ENCODE results near the gene RALGAPA2. TPM values are rescaled to one million over a fixed set of nuclear protein-coding genes. Genes with fewer than 3 reads are reported as not detected.

RALGAPA2 gene
- total and polyA plus RNA-seq, 8 donors = 9.6 to 41.7 (median 24.5) TPM

DNA sequence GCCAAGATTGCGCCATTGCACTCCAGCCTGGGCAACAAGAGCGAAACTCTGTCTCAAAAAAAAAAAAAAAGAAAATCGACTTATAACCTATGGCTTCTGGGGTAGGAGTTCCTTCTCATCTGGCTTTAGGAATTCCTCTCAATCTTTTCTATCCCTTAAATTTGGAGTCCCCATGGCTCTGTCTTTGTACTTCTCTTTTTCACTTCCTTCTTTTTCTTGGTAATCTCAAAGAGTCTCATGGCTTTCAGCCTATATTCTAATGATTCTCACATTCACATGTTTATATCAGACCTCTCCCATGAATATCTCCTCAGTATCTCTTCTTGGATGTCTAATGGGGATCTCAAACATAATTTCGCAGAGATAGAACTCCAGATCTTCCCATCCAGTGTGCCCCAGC, 42.8 kb upstream of the RALGAPA2 start:
- Histone ChIP-seq H3K27ac (no peak overlapping the region), H3K36me3 (no peaks in the 10 kb centered on the region), H3K4me3 (no peak overlapping the region), H3K27me3 (no peaks in the 10 kb centered on the region), H3K9me3 (no peaks in the 10 kb centered on the region), H3K4me1 (no peaks in the 10 kb centered on the region)
- ATAC-seq (peak in 1 of 4 donors; percentile 20), FAIRE-seq (no peak), DNase-seq (no peak)
- TF ChIP-seq, protein P1, sequence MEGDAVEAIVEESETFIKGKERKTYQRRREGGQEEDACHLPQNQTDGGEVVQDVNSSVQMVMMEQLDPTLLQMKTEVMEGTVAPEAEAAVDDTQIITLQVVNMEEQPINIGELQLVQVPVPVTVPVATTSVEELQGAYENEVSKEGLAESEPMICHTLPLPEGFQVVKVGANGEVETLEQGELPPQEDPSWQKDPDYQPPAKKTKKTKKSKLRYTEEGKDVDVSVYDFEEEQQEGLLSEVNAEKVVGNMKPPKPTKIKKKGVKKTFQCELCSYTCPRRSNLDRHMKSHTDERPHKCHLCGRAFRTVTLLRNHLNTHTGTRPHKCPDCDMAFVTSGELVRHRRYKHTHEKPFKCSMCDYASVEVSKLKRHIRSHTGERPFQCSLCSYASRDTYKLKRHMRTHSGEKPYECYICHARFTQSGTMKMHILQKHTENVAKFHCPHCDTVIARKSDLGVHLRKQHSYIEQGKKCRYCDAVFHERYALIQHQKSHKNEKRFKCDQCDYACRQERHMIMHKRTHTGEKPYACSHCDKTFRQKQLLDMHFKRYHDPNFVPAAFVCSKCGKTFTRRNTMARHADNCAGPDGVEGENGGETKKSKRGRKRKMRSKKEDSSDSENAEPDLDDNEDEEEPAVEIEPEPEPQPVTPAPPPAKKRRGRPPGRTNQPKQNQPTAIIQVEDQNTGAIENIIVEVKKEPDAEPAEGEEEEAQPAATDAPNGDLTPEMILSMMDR (IDR thresholded peaks at IDR 0.05) = no peak
- intact Hi-C loops (cut with DNase I) = no loop called here
- 73 to 88% methylated on average over 4 of the region's 4 CpGs for WGBS, 2 donors

DNA sequence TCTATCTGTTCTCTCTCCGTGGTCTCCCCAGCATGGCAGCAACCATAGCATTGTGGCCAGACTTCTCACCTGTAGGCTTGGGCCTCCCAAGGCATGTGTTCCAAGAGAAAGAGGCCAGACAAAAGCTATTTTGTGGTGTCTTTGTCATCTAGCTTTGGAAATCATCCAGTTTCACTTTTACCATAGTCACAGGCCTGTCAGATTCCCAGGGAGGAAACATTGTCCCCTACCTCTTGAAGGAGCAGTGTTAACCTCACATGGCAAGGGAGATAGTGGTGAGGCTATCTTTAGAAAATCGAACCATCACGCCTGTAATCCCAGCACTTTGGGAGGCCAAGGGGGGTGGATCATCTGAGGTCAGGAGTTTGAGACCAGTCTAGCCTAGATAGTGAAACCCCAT, 42.3 kb upstream of the RALGAPA2 start:
- H3K27ac ChIP-seq = no peak overlapping the region
- intact Hi-C loops (cut with DNase I) = no loop called here
- H3K4me1 ChIP-seq = no peaks in the 10 kb centered on the region
- no peaks in the 10 kb centered on the region for H3K27me3 ChIP-seq
- H3K4me3 ChIP-seq = no peak overlapping the region
- 75 to 82% methylated on average over 3 of the region's 3 CpGs for WGBS, 2 donors
- no peaks in the 10 kb centered on the region for H3K36me3 ChIP-seq
- no peaks in the 10 kb centered on the region for H3K9me3 ChIP-seq
- ATAC-seq (no peak), DNase-seq (no peak), FAIRE-seq (no peak)
- TF ChIP-seq, protein P1 (IDR thresholded peaks at IDR 0.05) = no peak

DNA sequence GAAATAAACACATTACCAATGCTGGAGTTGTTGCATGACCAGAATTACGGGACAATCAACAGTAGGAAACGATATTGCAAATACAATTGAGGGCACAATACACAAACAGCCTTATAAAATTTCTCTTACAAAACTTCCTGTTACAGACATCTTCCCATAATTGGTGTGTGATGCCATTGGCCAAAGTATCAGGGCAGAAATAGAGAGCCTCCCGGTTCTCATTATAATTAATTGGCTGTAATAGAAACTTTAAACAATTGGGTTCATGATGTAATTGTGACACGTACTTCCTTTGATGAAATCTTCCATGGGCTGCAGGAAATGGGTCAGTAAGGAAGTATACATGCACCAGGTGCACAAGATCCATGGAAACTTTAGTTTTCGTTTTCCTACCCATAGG, 40.3 kb upstream of the RALGAPA2 start:
- H3K36me3 ChIP-seq = no peaks in the 10 kb centered on the region
- H3K27ac ChIP-seq = no peak overlapping the region
- no peak overlapping the region for H3K4me3 ChIP-seq
- no peaks in the 10 kb centered on the region for H3K4me1 ChIP-seq
- TF ChIP-seq, protein P1 (IDR thresholded peaks at IDR 0.05) = no peak
- H3K27me3 ChIP-seq = no peaks in the 10 kb centered on the region
- WGBS, 2 donors = 51 to 59% methylated on average over 5 of the region's 5 CpGs
- H3K9me3 ChIP-seq = no peaks in the 10 kb centered on the region
- intact Hi-C loops (cut with DNase I) = no loop called here
- ATAC-seq = peak in 1 of 4 donors; percentile 14
- DNase-seq = no peak
- no peak for FAIRE-seq

DNA sequence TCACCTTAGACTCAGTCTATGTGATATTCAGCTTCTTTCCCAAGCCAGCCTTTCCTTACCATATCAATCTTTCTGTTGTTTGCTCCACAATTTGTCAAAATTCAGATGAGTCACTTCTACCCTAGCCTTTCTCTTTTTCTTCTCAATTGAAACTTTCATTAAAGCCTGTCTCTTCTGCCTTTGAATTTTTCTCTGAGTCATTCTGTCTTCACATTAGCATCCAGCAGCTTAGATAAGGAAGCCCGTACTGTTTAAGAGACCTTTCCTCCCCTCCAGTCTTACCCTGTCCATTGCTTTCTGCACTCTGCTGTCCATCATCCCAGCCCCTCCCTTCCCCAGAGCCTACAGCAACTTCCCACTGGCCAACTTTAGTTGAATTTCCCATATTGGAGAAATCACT, 34.9 kb upstream of the RALGAPA2 start:
- WGBS, 2 donors = 38 to 67% methylated on average over 1 of the region's 1 CpG
- FAIRE-seq = no peak
- Histone ChIP-seq H3K27ac (no peak overlapping the region), H3K27me3 (no peaks in the 10 kb centered on the region), H3K9me3 (no peaks in the 10 kb centered on the region), H3K36me3 (no peaks in the 10 kb centered on the region), H3K4me3 (no peak overlapping the region), H3K4me1 (peaks cover 0 to 9% (median 0%) of the 10 kb centered on the region in 3 donors)
- DNase-seq = no peak
- intact Hi-C loops (cut with DNase I) = no loop called here
- TF ChIP-seq, protein P1 (IDR thresholded peaks at IDR 0.05) = no peak
- no peak for ATAC-seq

DNA sequence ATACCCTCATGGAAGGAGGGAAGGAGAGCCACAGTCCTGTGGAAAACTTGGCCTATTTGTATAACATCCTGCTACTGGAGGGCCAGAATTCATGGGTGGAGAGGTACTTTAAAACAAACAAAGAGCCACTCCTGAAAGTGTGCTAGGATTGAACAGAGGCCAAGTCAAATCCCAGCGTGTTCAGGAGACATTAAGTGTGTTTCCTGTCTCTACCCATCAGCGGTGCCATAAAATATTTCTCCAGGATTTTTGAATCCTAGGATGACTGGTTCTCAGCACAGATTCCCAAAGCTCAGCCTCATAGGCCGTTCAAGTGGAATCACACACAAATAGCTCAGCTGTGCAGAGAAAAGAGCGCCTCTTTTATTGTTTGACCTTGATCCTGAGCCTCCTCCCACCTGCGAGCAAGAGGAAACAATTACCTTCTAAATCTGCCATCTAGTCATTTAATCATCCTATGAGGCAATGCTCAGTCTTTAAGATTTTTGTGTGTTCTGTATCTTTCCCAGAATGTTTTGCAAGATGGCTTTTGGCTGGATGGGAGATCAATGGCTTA, 31.8 kb upstream of the RALGAPA2 start:
- H3K4me3 ChIP-seq = no peak overlapping the region
- WGBS, 2 donors = 43 to 44% methylated on average over 5 of the region's 5 CpGs
- peak overlapping the region in 3 of 4 donors; percentile 50 to 67 (median 62) for H3K27ac ChIP-seq
- FAIRE-seq (no peak), DNase-seq (no peak), ATAC-seq (peak; percentile 24 to 62 (median 46))
- TF ChIP-seq, protein P1 (IDR thresholded peaks at IDR 0.05) = no peak
- peaks cover 7 to 22% (median 7%) of the 10 kb centered on the region in 3 donors for H3K4me1 ChIP-seq
- H3K27me3 ChIP-seq = no peaks in the 10 kb centered on the region
- H3K36me3 ChIP-seq = no peaks in the 10 kb centered on the region
- intact Hi-C loops (cut with DNase I) = no loop called here
- no peaks in the 10 kb centered on the region for H3K9me3 ChIP-seq

Data from pancreas (tissue), 10 donors.